WTC11 (cell line): ENCODE measurements around the gene ASB5. TPM values are rescaled to one million over a fixed set of nuclear protein-coding genes. Genes with fewer than 3 reads are reported as not detected.

Experiments used
- ATAC-seq: fragments of 200-7000 bp; cut with Tn5 transposase; 2 replicates; pipeline ENCODE4 v1.10.0; 2021; ENCODE audit warnings: mild to moderate bottlenecking, moderate library complexity
- CTCF ChIA-PET: fragments of 300-600 bp; sonication (Branson Sonifier 250); formaldehyde crosslinking; loops from one replicate; lab custom pipeline; 2021; ENCODE audit warnings: antibody characterized with exemption; lab: Charles Lee
- POLR2A ChIA-PET: fragments of 350-600 bp; sonication (Branson Sonifier 250); formaldehyde crosslinking; loops from one replicate; lab custom pipeline; 2021; ENCODE audit warnings: antibody characterized with exemption; lab: Charles Lee
- DNase-seq: peaks from one replicate; pipeline ENCODE4 v3.0.0; 2021; ENCODE audit warnings: low spot score
- H3K27ac Mint-ChIP-seq: 2 replicates; pipeline ENCODE4 v1.8.0; 2021; ENCODE audit warnings: mixed read lengths
- H3K27me3 Mint-ChIP-seq: 2 replicates; pipeline ENCODE4 v1.8.0; 2021; ENCODE audit warnings: low read depth, mild to moderate bottlenecking, moderate library complexity, mixed read lengths
- H3K36me3 Mint-ChIP-seq: 2 replicates; pipeline ENCODE4 v1.8.0; 2021; ENCODE audit warnings: mixed read lengths
- H3K4me1 Mint-ChIP-seq: 2 replicates; pipeline ENCODE4 v1.8.0; 2022; ENCODE audit warnings: mixed read lengths
- H3K4me3 Mint-ChIP-seq: 2 replicates; pipeline ENCODE4 v1.8.0; 2021; ENCODE audit warnings: mild to moderate bottlenecking, moderate library complexity, mixed read lengths
- H3K9me3 Mint-ChIP-seq: 2 replicates; pipeline ENCODE4 v1.8.0; 2021; ENCODE audit warnings: mixed read lengths
- ARID4B ChIP-seq: sonication (generic); formaldehyde crosslinking; IDR thresholded peaks from 2 replicates; pipeline ENCODE4 v1.8.0; 2023; ENCODE audit warnings: missing genetic modification reagents, mild to moderate bottlenecking, borderline replicate concordance
- ATF3 ChIP-seq: sonication (generic); formaldehyde crosslinking; conservative IDR thresholded peaks from 2 replicates; pipeline ENCODE4 v1.8.1; 2022; ENCODE audit warnings: mild to moderate bottlenecking, missing genetic modification reagents
- E2F4 ChIP-seq: sonication (generic); formaldehyde crosslinking; IDR thresholded peaks from 2 replicates; pipeline ENCODE4 v1.8.1; 2022; ENCODE audit warnings: low read depth, mild to moderate bottlenecking, moderate library complexity, missing genetic modification reagents, borderline replicate concordance
- ELF4 ChIP-seq: sonication (generic); formaldehyde crosslinking; IDR thresholded peaks from 2 replicates; pipeline ENCODE4 v1.8.1; 2022; ENCODE audit warnings: low read depth, mild to moderate bottlenecking, moderate library complexity, missing genetic modification reagents
- ERG ChIP-seq: fragments of 250-450 bp; sonication (Bioruptor Pico); IDR thresholded peaks from 2 replicates; pipeline ENCODE4 v1.8.0; 2021; ENCODE audit warnings: mild to moderate bottlenecking
- ETV6 ChIP-seq: sonication (generic); formaldehyde crosslinking; IDR thresholded peaks from 2 replicates; pipeline ENCODE4 v1.8.1; 2022; ENCODE audit warnings: mild to moderate bottlenecking, missing genetic modification reagents
- IRF2 ChIP-seq: sonication (generic); formaldehyde crosslinking; IDR thresholded peaks from 2 replicates; pipeline ENCODE4 v1.8.0; 2022; ENCODE audit warnings: low read depth, missing genetic modification reagents, borderline replicate concordance
- JAZF1 ChIP-seq: fragments of 250-450 bp; sonication (Bioruptor Pico); IDR thresholded peaks from 2 replicates; pipeline ENCODE4 v1.9.0; 2021; ENCODE audit warnings: moderate library complexity, mild to moderate bottlenecking, inconsistent platforms
- MLX ChIP-seq: sonication (generic); formaldehyde crosslinking; IDR thresholded peaks from 2 replicates; pipeline ENCODE4 v1.8.1; 2023; ENCODE audit warnings: mild to moderate bottlenecking, missing genetic modification reagents, moderate library complexity
- MXD4 ChIP-seq: fragments of 250-450 bp; sonication (Bioruptor Pico); IDR thresholded peaks from 2 replicates; pipeline ENCODE4 v1.8.0; 2021; ENCODE audit warnings: mild to moderate bottlenecking, moderate library complexity, borderline replicate concordance
- MYBL2 ChIP-seq: sonication (generic); formaldehyde crosslinking; IDR thresholded peaks from 2 replicates; pipeline ENCODE4 v1.8.1; 2023; ENCODE audit warnings: mild to moderate bottlenecking, moderate library complexity, missing genetic modification reagents
- NFATC4 ChIP-seq: fragments of 250-450 bp; sonication (Bioruptor Pico); IDR thresholded peaks from 2 replicates; pipeline ENCODE4 v1.9.0; 2021; ENCODE audit warnings: mild to moderate bottlenecking
- OVOL2 ChIP-seq: fragments of 250-450 bp; sonication (Bioruptor Pico); IDR thresholded peaks from 2 replicates; pipeline ENCODE4 v1.9.0; 2021; ENCODE audit warnings: mild to moderate bottlenecking, borderline replicate concordance
- RELA ChIP-seq: sonication (generic); formaldehyde crosslinking; IDR thresholded peaks from 2 replicates; pipeline ENCODE4 v1.8.1; 2022; ENCODE audit warnings: missing genetic modification reagents, mild to moderate bottlenecking, borderline replicate concordance
- SOX15 ChIP-seq: fragments of 250-450 bp; sonication (Bioruptor Pico); IDR thresholded peaks from 2 replicates; pipeline ENCODE4 v1.9.0; 2021; ENCODE audit warnings: mild to moderate bottlenecking
- TEAD4 ChIP-seq: sonication (generic); formaldehyde crosslinking; IDR thresholded peaks from 2 replicates; pipeline ENCODE4 v1.8.0; 2022; ENCODE audit warnings: mild to moderate bottlenecking, missing genetic modification reagents
- ZNF281 ChIP-seq: sonication (generic); formaldehyde crosslinking; IDR thresholded peaks from 2 replicates; pipeline ENCODE4 v1.8.0; 2023; ENCODE audit warnings: mild to moderate bottlenecking, missing genetic modification reagents
- total RNA-seq: library from RNA; stranded (reverse); gene quantifications from 3 replicates; pipeline ENCODE4 v1.2.3, GENCODE V29; 2021

The ASB5 gene
- total RNA-seq, 1 experiment from 2014 or later, result not detected

- TF ChIP-seq ARID4B (CRISPR knock-in tag), result no peak
Measured at GRCh38 chr4:176307666-176307930, 38.6 kb upstream of the ASB5 start (continued).

GRCh38 chr4:176306837-176307665 lies 38.0 kb upstream of the ASB5 start:
- Mint-ChIP-seq H3K4me3 (no peak overlapping the region), H3K36me3 (no peaks in the 10 kb centered on the region), H3K27ac (no peak overlapping the region), H3K4me1 (peaks cover 18% of the 10 kb centered on the region), H3K9me3 (no peaks in the 10 kb centered on the region), H3K27me3 (peaks cover 56% of the 10 kb centered on the region)
- ChIA-PET POLR2A (no interaction called here), CTCF (interaction anchor here (0.5 kb wide), 1 partner anchor 51 kb away, joined by 3 read pairs; no protein-coding TSS in a partner anchor)
- DNase-seq (no peak), ATAC-seq (no peak)
- TF ChIP-seq TEAD4 (no peak), MYBL2 (no peak), IRF2 (CRISPR knock-in tag) (no peak), ATF3 (CRISPR knock-in tag) (no peak)

- H3K9me3 Mint-ChIP-seq, result no peaks in the 10 kb centered on the region
- peak; percentile 89 for ATAC-seq
- ChIA-PET POLR2A (no interaction called here), CTCF (no interaction called here)
- no peaks in the 10 kb centered on the region for H3K36me3 Mint-ChIP-seq
- peaks cover 21% of the 10 kb centered on the region for H3K4me1 Mint-ChIP-seq
- H3K27ac Mint-ChIP-seq, result no peak overlapping the region
- H3K27me3 Mint-ChIP-seq, result peaks cover 62% of the 10 kb centered on the region
- H3K4me3 Mint-ChIP-seq, result no peak overlapping the region
- DNase-seq, result no peak
- TF ChIP-seq ERG, result no peak
- no peak for TF ChIP-seq SOX15 (CRISPR knock-in tag)
- no peak for TF ChIP-seq NFATC4 (CRISPR knock-in tag)
- TF ChIP-seq JAZF1 (CRISPR knock-in tag), result no peak
- TF ChIP-seq E2F4 (CRISPR knock-in tag), result no peak
- TF ChIP-seq ELF4 (CRISPR knock-in tag), result no peak
- no peak for TF ChIP-seq ETV6 (CRISPR knock-in tag)
- TF ChIP-seq RELA, result no peak
- TF ChIP-seq OVOL2 (CRISPR knock-in tag), result no peak
- TF ChIP-seq ZNF281, result no peak
- TF ChIP-seq MXD4 (CRISPR knock-in tag), result no peak
- no peak for TF ChIP-seq ARID4B (CRISPR knock-in tag)
- no peak for TF ChIP-seq MLX (CRISPR knock-in tag)
Measured at GRCh38 chr4:176303938-176304337, 34.9 kb upstream of the ASB5 start.
